HCT116 (cell line): Measurements from ENCODE around the gene PPP3R1. TPM values are rescaled to one million over a fixed set of nuclear protein-coding genes. Genes with fewer than 3 reads are reported as not detected.

Source experiments
- ATAC-seq: fragments of 200-7000 bp; cut with Tn5 transposase; 2 replicates; pipeline ENCODE4 v1.9.1; 2020; ENCODE audit warnings: mild to moderate bottlenecking, moderate library complexity
- BruUV-seq: library from RNA; stranded (reverse); fragments of 400-500 nt; replicated peaks from 2 replicates; lab custom pipeline; 2021; lab: Mats Ljungman, UMichigan
- CTCF ChIA-PET: fragments of 300-600 bp; sonication (Branson Sonifier 250); formaldehyde crosslinking; loops from one replicate; lab custom pipeline; 2021; ENCODE audit warnings: antibody characterized with exemption; lab: Charles Lee
- POLR2A ChIA-PET: fragments of 300-600, 350-600 bp; sonication (Branson Sonifier 250); formaldehyde crosslinking; loops from one replicate; lab custom pipeline; 2021; ENCODE audit warnings: antibody characterized with exemption; lab: Charles Lee
- RAD21 ChIA-PET, 2 experiments: fragments of 300-600 bp; sonication (Branson Sonifier 250); formaldehyde crosslinking; loops; one replicate each; lab custom pipeline; 2023; ENCODE audit warnings: low total read pairs in 2 of 2; ENCODE audit not compliant: uncharacterized antibody in 2 of 2, unreplicated experiment in 2 of 2, low non-redundant PET in 1 of 2; lab: Charles Lee
- DNase-seq: peaks from one replicate; pipeline ENCODE4 v3.0.0-alpha.2; 2010; ENCODE audit warnings: low read depth, low spot score
- H2AFZ ChIP-seq: fragments of 200-600 bp; shearing (Covaris generic), sonication (generic); 2 replicates; pipeline ENCODE4 v1.6.1; 2017; ENCODE audit warnings: low read depth, mixed run types, mixed read lengths, antibody characterized with exemption, low read length; ENCODE audit not compliant: poor library complexity, severe bottlenecking
- H3K27ac ChIP-seq: 2 replicates; pipeline ENCODE4 v1.5.1; 2012; ENCODE audit warnings: low read depth, low read length
- H3K27me3 ChIP-seq: fragments of 200-600 bp; sonication (generic); 2 replicates; pipeline ENCODE4 v1.6.1; 2016; ENCODE audit warnings: mixed run types, low read length, mixed read lengths; ENCODE audit not compliant: insufficient read depth
- H3K36me3 ChIP-seq, 2 experiments: fragments of 200-500 bp in 1 of 2; fragments of 200-600 bp in 1 of 2; sonication (Bioruptor generic) in 1 of 2; sonication (generic) in 1 of 2; 2 replicates each; pipeline versions ENCODE4 v1.5.1 to v1.6.1; 2014 to 2016; ENCODE audit warnings: low read length in 2 of 2, inconsistent platforms in 1 of 2, mixed read lengths in 1 of 2, mixed run types in 1 of 2; ENCODE audit not compliant: insufficient read depth in 2 of 2, control insufficient read depth in 1 of 2
- H3K4me1 ChIP-seq, 2 experiments: fragments of 200-600 bp in 1 of 2; sonication (generic) in 1 of 2; 2 replicates each; pipeline versions ENCODE4 v1.5.1 to v1.6.1; 2012 to 2017; ENCODE audit warnings: low read length in 2 of 2, inconsistent platforms in 1 of 2, mild to moderate bottlenecking in 1 of 2, mixed read lengths in 1 of 2, mixed run types in 1 of 2, moderate library complexity in 1 of 2; ENCODE audit not compliant: insufficient read depth in 2 of 2, control insufficient read depth in 1 of 2
- H3K4me2 ChIP-seq: fragments of 200-600 bp; sonication (generic); 2 replicates; pipeline ENCODE4 v1.6.1; 2017; ENCODE audit warnings: mixed run types, low read length, mixed read lengths
- H3K4me3 ChIP-seq, 2 experiments: fragments of 200-600 bp in 1 of 2; sonication (generic) in 1 of 2; replicated peaks in 1 of 2; 2 replicates each; pipeline ENCODE4 v1.5.1; 2011 to 2016; ENCODE audit warnings: low read length in 2 of 2, control low read depth in 1 of 2, low read depth in 1 of 2, mild to moderate bottlenecking in 1 of 2, mixed read lengths in 1 of 2, mixed run types in 1 of 2
- H3K79me2 ChIP-seq: fragments of 200-600 bp; sonication (generic); 2 replicates; pipeline ENCODE4 v1.6.1; 2017; ENCODE audit warnings: mild to moderate bottlenecking, mixed run types, low read length, moderate library complexity, mixed read lengths; ENCODE audit not compliant: insufficient read depth
- H3K9ac ChIP-seq: fragments of 200-600 bp; sonication (generic); 2 replicates; pipeline ENCODE4 v1.6.1; 2016; ENCODE audit warnings: low read length, mixed read lengths
- H3K9me2 ChIP-seq: fragments of 200-600 bp; sonication (generic), shearing (Covaris generic); 2 replicates; pipeline ENCODE4 v1.6.1; 2017; ENCODE audit warnings: mixed run types, mild to moderate bottlenecking, moderate library complexity; ENCODE audit not compliant: insufficient read depth
- H3K9me3 ChIP-seq, 2 experiments: fragments of 200-500 bp in 1 of 2; fragments of 200-600 bp in 1 of 2; sonication (Bioruptor generic) in 1 of 2; sonication (generic) in 1 of 2; 2 replicates each; pipeline ENCODE4 v1.6.1; 2014 to 2017; ENCODE audit warnings: low read length in 2 of 2, mixed read lengths in 2 of 2, inconsistent platforms in 1 of 2, low read depth in 1 of 2, mild to moderate bottlenecking in 1 of 2, mixed run types in 1 of 2, moderate library complexity in 1 of 2; ENCODE audit not compliant: control insufficient read depth in 1 of 2, insufficient read depth in 1 of 2
- H4K20me1 ChIP-seq: fragments of 200-600 bp; sonication (generic), shearing (Covaris generic); 2 replicates; pipeline ENCODE4 v1.6.1; 2017; ENCODE audit warnings: mixed run types, mild to moderate bottlenecking, moderate library complexity; ENCODE audit not compliant: insufficient read depth
- ATF3 ChIP-seq: IDR thresholded peaks from 2 replicates; pipeline ENCODE4 v1.6.1; 2012
- CEBPB ChIP-seq: IDR thresholded peaks from 2 replicates; pipeline ENCODE4 v1.6.1; 2012; ENCODE audit warnings: low read depth
- POLR2AphosphoS5 ChIP-seq: IDR thresholded peaks from 2 replicates; pipeline ENCODE4 v1.6.1; 2011; ENCODE audit warnings: mild to moderate bottlenecking, low read depth, low read length, moderate library complexity
- ZFX ChIP-seq: fragments of 450-650 bp; IDR thresholded peaks from 2 replicates; pipeline ENCODE4 v1.6.1; 2017
- intact Hi-C: fragments of 100-400 bp; cut with micrococcal nuclease; formaldehyde crosslinking; loops from 2 replicates; pipeline ENCODE4 v1.10.0; 2022
- total RNA-seq: library from RNA; stranded (reverse); gene quantifications from one replicate; pipeline ENCODE4 v1.2.1, GENCODE V29; 2021; ENCODE audit not compliant: unreplicated experiment

The PPP3R1 gene
- total RNA-seq, 1 experiment from 2014 or later = 69.9 TPM

- POLR2A ChIA-PET = no interaction called here
- no peak overlapping the region for H3K4me2 ChIP-seq
- H3K79me2 ChIP-seq = no peaks in the 10 kb centered on the region
- no peaks in the 10 kb centered on the region for H3K4me1 ChIP-seq
- RAD21 ChIA-PET = no interaction called here
- no peak overlapping the region for H3K27ac ChIP-seq
- no peak overlapping the region for H3K4me3 ChIP-seq
- no peak for DNase-seq
- TF ChIP-seq CEBPB (no peak), ZFX (no peak), POLR2AphosphoS5 (no peak), ATF3 (no peak)
- TF ChIP-seq, all 23 proteins: peak for 0
- no peaks in the 10 kb centered on the region for H3K36me3 ChIP-seq
- ATAC-seq = no peak
- no peaks in the 10 kb centered on the region for H3K9me2 ChIP-seq
- H4K20me1 ChIP-seq = no peaks in the 10 kb centered on the region
- intact Hi-C loops = no loop called here
- BruUV-seq = no TSS peak
- no peaks in the 10 kb centered on the region for H3K27me3 ChIP-seq
- CTCF ChIA-PET = interaction anchor here (3.8 kb wide), 1 partner anchor 12 kb away, joined by 14 read pairs; no protein-coding TSS in a partner anchor
- no peak overlapping the region for H3K9ac ChIP-seq
- no peak overlapping the region for H2AFZ ChIP-seq
- no peaks in the 10 kb centered on the region for H3K9me3 ChIP-seq
Measured at GRCh38 chr2:68134120-68134519, 118.2 kb downstream of the PPP3R1 start.

Other genes starting within 250 kb of the PPP3R1 start
- gene C1D, start 189.5 kb downstream of the PPP3R1 start, total RNA-seq = 21.1 TPM
- 23.3 TPM for gene PNO1, start 94.6 kb downstream of the PPP3R1 start, total RNA-seq
- gene CNRIP1, start 67.4 kb upstream of the PPP3R1 start, total RNA-seq = not detected
- 0.22 TPM for gene PLEK, start 112.8 kb upstream of the PPP3R1 start, total RNA-seq
- gene FBXO48, start 214.8 kb upstream of the PPP3R1 start, total RNA-seq = 0.91 TPM
- gene APLF, start 215.1 kb upstream of the PPP3R1 start, total RNA-seq = 1.6 TPM